ENCODE results near the gene TMEM260. TPM values are rescaled to one million over a fixed set of nuclear protein-coding genes. Genes with fewer than 3 reads are reported as not detected.
"Not testable (repeated sequence)": the region's sequence is repeated elsewhere in the genome, so short reads cannot be mapped to it uniquely, and the experiment has no call there.

The TMEM260 gene
- total and polyA plus RNA-seq, 11 donors: 2.5 to 12.8 (median 5.2) TPM

DNA sequence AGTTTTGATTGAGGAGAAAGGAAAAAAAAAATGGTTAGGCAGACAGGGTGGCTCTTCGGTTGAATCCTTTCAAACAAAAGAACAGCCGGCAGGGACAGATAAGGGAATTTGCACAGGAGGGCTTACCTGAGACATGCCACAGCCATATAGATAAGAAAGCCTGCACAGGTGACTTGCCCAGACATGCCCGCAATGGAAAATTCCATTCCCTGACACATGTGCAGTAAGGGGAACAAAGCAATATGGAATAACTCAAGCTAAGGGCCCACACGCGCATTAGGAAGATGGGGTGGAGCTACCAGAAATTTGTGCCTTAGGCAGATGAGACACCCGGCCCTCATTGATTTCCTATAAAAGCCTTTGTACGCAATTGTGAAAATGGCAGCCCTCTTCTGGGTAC is 86.7 kb downstream of the TMEM260 start:
- DNase-seq (no peak), ATAC-seq (no peak)
- no peak overlapping the region for H3K27ac ChIP-seq
- H3K27me3 ChIP-seq: peaks cover 0 to 6% (median 0%) of the 10 kb centered on the region in 9 donors
- TF ChIP-seq, protein P1, sequence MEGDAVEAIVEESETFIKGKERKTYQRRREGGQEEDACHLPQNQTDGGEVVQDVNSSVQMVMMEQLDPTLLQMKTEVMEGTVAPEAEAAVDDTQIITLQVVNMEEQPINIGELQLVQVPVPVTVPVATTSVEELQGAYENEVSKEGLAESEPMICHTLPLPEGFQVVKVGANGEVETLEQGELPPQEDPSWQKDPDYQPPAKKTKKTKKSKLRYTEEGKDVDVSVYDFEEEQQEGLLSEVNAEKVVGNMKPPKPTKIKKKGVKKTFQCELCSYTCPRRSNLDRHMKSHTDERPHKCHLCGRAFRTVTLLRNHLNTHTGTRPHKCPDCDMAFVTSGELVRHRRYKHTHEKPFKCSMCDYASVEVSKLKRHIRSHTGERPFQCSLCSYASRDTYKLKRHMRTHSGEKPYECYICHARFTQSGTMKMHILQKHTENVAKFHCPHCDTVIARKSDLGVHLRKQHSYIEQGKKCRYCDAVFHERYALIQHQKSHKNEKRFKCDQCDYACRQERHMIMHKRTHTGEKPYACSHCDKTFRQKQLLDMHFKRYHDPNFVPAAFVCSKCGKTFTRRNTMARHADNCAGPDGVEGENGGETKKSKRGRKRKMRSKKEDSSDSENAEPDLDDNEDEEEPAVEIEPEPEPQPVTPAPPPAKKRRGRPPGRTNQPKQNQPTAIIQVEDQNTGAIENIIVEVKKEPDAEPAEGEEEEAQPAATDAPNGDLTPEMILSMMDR (IDR thresholded peaks at IDR 0.05): no peak
- TF ChIP-seq POLR2A (IDR thresholded peaks at IDR 0.05): no peak
- WGBS, 4 donors: 88 to 94% (median 89%) methylated on average over 7 of the region's 7 CpGs
- no peaks in the 10 kb centered on the region for H3K4me1 ChIP-seq
- H3K9me3 ChIP-seq: no peaks in the 10 kb centered on the region
- no peak overlapping the region for H3K4me3 ChIP-seq
- intact Hi-C loops (cut with DNase I): loop anchor here in 1 of 10 donors (10.0 kb wide), 1 partner anchor 649 kb away; no protein-coding TSS in a partner anchor
- H3K36me3 ChIP-seq: no peaks in the 10 kb centered on the region

DNA sequence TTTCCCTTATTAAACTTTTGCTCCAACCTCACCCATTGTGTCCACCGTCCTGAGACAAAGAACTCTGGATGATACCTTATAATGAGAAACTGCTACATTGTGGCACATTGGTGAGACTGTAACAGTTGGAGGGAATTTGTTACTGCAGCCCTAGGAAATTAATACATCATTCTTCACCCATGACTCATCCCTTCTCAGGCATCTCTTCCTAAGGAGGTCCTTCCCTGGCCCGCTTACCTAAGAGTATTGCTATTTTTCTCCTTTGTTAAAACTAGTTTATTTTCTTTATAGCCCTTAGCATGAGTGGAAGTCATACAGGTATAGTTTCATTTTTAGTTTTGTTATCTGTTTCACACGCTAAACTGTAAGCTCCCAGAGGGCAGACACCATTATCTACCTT is 87.1 kb downstream of the TMEM260 start:
- Histone ChIP-seq H3K27me3 (peaks cover 0 to 6% (median 0%) of the 10 kb centered on the region in 9 donors), H3K4me1 (no peaks in the 10 kb centered on the region), H3K4me3 (no peak overlapping the region), H3K36me3 (no peaks in the 10 kb centered on the region), H3K27ac (no peak overlapping the region), H3K9me3 (no peaks in the 10 kb centered on the region)
- WGBS, 4 donors: 60 to 91% (median 81%) methylated on average over 3 of the region's 3 CpGs
- no peak for DNase-seq
- ATAC-seq: no peak
- intact Hi-C loops (cut with DNase I): loop anchor here in 1 of 10 donors (10.0 kb wide), 1 partner anchor 648 kb away; no protein-coding TSS in a partner anchor
- TF ChIP-seq, protein P1 (IDR thresholded peaks at IDR 0.05): no peak
- TF ChIP-seq POLR2A (IDR thresholded peaks at IDR 0.05): no peak

DNA sequence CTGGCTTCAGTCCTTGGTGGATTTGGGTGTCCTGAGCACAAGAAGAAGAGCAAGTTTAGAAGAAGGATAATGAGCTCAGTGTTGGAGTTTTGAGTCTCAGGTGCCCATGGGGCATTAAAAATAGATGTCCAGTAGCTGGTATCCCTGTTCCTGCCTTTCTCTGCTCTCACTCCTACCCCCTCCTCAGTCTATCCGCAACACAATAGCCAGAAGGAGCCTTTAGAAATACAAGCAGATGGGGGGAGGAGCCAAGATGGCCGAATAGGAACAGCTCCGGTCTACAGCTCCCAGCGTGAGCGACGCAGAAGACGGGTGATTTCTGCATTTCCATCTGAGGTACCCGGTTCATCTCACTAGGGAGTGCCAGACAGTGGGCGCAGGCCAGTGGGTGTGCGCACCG is 87.7 kb downstream of the TMEM260 start:
- not testable (repeated sequence) for H3K4me1 ChIP-seq, H3K9me3 ChIP-seq, H3K4me3 ChIP-seq, H3K36me3 ChIP-seq, H3K27ac ChIP-seq, H3K27me3 ChIP-seq, ATAC-seq, DNase-seq
- intact Hi-C loops (cut with DNase I): loop anchor here in 1 of 10 donors (10.0 kb wide), 1 partner anchor 648 kb away; no protein-coding TSS in a partner anchor
- 67 to 93% (median 83%) methylated on average over 6 to 8 of the region's 11 CpGs for WGBS, 4 donors

DNA sequence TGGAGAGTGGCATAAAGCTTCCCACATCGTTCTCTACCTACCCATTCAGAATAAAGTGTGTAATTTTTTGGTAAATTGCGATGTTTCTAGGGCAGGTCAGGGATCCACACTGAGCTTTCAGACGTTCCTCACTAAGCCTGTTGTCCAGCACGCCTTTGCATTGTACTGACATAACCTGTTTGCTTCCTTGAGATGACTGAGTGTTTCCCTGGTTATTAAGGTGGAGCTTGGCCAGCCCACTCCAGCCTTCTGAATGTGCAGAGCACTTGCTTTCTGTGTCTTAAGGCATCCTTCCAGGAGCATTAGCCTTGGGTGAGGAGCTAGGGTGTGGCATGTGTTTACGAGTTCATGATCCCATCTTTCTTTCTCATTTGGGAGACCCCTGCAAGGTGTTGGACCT is 96.4 kb downstream of the TMEM260 start:
- Histone ChIP-seq H3K4me3 (no peak overlapping the region), H3K4me1 (no peaks in the 10 kb centered on the region), H3K27ac (no peak overlapping the region), H3K9me3 (peaks cover 0 to 20% (median 0%) of the 10 kb centered on the region in 12 donors), H3K36me3 (no peaks in the 10 kb centered on the region), H3K27me3 (no peaks in the 10 kb centered on the region)
- intact Hi-C loops (cut with DNase I): no loop called here
- WGBS, 4 donors: 50 to 84% (median 65%) methylated on average over 5 of the region's 5 CpGs
- DNase-seq: no peak
- no peak for ATAC-seq
- TF ChIP-seq, protein P1 (IDR thresholded peaks at IDR 0.05): no peak
- TF ChIP-seq POLR2A (IDR thresholded peaks at IDR 0.05): no peak

DNA sequence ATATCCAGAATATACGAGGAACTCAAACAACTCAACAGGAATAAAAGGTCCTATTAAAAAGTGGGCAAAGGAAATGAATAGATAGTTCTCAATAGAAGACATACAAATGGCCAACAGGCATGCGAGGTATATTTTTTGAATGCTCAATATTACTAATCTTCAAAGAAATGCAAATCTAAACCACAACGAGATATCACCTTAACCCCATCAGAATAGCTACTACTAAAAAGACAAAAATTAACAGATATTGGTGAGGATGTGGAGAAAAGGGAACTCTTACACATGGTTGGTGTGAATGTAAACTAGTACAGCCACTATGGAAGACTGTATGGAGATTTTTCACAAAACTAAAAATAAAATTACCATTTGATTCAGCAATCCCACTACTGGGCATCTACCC is 99.2 kb downstream of the TMEM260 start:
- WGBS, 4 donors: 72 to 85% (median 76%) methylated on average over 3 of the region's 3 CpGs
- H3K4me3 ChIP-seq: no peak overlapping the region
- intact Hi-C loops (cut with DNase I): no loop called here
- TF ChIP-seq POLR2A (IDR thresholded peaks at IDR 0.05): no peak
- TF ChIP-seq, protein P1 (IDR thresholded peaks at IDR 0.05): no peak
- peaks cover 0 to 20% (median 0%) of the 10 kb centered on the region in 12 donors for H3K9me3 ChIP-seq
- no peak for DNase-seq
- no peaks in the 10 kb centered on the region for H3K4me1 ChIP-seq
- no peaks in the 10 kb centered on the region for H3K27me3 ChIP-seq
- no peak overlapping the region for H3K27ac ChIP-seq
- no peaks in the 10 kb centered on the region for H3K36me3 ChIP-seq
- no peak for ATAC-seq
